Liver (tissue), 3 donors: ENCODE results near the gene RNPEP.

Source experiments
- ATF3 ChIP-seq: IDR thresholded peaks from 2 replicates; pipeline ENCODE4 v1.6.1; 2016; ENCODE audit warnings: antibody characterized with exemption
- CTCF ChIP-seq: fragments of 150-350 bp; IDR thresholded peaks from 2 replicates; pipeline ENCODE4 v1.5.1; 2017; ENCODE audit warnings: improper control_type of control experiment, low read depth, low read length; ENCODE audit not compliant: missing input control
- EGR1 ChIP-seq, 2 donors: IDR thresholded peaks; 2 replicates each; pipeline ENCODE4 v1.6.1; 2016 to 2018; ENCODE audit warnings: antibody characterized with exemption in 2 of 2, low read depth in 2 of 2
- GABPA ChIP-seq, 2 donors: IDR thresholded peaks in 1 of 2; conservative IDR thresholded peaks in 1 of 2; 2 replicates each; pipeline ENCODE4 v1.6.1; 2016; ENCODE audit warnings: antibody characterized with exemption in 2 of 2, mild to moderate bottlenecking in 1 of 2, moderate library complexity in 1 of 2
- HNF4A ChIP-seq, 2 donors: conservative IDR thresholded peaks; 2 replicates each; pipeline ENCODE4 v1.6.1; 2016; ENCODE audit warnings: antibody characterized with exemption in 2 of 2, mild to moderate bottlenecking in 2 of 2
- MAX ChIP-seq: IDR thresholded peaks from 2 replicates; pipeline ENCODE4 v1.6.1; 2016; ENCODE audit warnings: antibody characterized with exemption
- RAD21 ChIP-seq, 2 donors: IDR thresholded peaks; 2 replicates each; pipeline ENCODE4 v1.6.1; 2016; ENCODE audit warnings: antibody characterized with exemption in 2 of 2, mild to moderate bottlenecking in 2 of 2
- REST ChIP-seq: IDR thresholded peaks from 2 replicates; pipeline ENCODE4 v1.6.1; 2016; ENCODE audit warnings: antibody characterized with exemption, mild to moderate bottlenecking
- RXRA ChIP-seq, 2 donors: IDR thresholded peaks; 2 replicates each; pipeline ENCODE4 v1.6.1; 2017 to 2018; ENCODE audit warnings: antibody characterized with exemption in 2 of 2, mild to moderate bottlenecking in 1 of 2
- YY1 ChIP-seq: IDR thresholded peaks from 2 replicates; pipeline ENCODE4 v1.6.1; 2016; ENCODE audit warnings: antibody characterized with exemption, mild to moderate bottlenecking
- ZBTB33 ChIP-seq: IDR thresholded peaks from 2 replicates; pipeline ENCODE4 v1.6.1; 2016; ENCODE audit warnings: antibody characterized with exemption
- donor health status: healthy.
- donor health status: healthy.

- no peak for TF ChIP-seq RAD21 (IDR thresholded peaks at IDR 0.05)
- no peak for TF ChIP-seq CTCF
- TF ChIP-seq YY1, result no peak
- no peak for TF ChIP-seq MAX
- TF ChIP-seq ATF3, result no peak
- TF ChIP-seq REST, result no peak
- no peak for TF ChIP-seq EGR1 (IDR thresholded peaks at IDR 0.05; ENCODE audit: low read depth in 2 of 2)
- TF ChIP-seq HNF4A (conservative IDR thresholded peaks at IDR 0.05), result no peak
- TF ChIP-seq RXRA (IDR thresholded peaks at IDR 0.05), result no peak
- no peak for TF ChIP-seq ZBTB33
- TF ChIP-seq GABPA (IDR thresholded peaks at IDR 0.05 in 1 of 2, conservative IDR thresholded peaks at IDR 0.05 in 1 of 2), result no peak
These were observed 7.1 kb downstream of the RNPEP start for GRCh38 chr1:201989354-201990128.
